Nephron (organoid): ENCODE measurements around the gene IPO9.
A peak's percentile ranks its signal among the peaks of the same experiment; 100 is the strongest.
"Not testable (repeated sequence)": the region's sequence is repeated elsewhere in the genome, so short reads cannot be mapped to it uniquely, and the experiment has no call there.

ENCODE experiments used
- H3K27ac Mint-ChIP-seq, 3 experiments: 2 replicates each; pipeline ENCODE4 v1.8.0; 2020; ENCODE audit warnings: mixed read lengths in 3 of 3, mild to moderate bottlenecking in 2 of 3, moderate library complexity in 1 of 3
- H3K27me3 Mint-ChIP-seq: 2 replicates; pipeline ENCODE4 v1.8.0; 2021; ENCODE audit warnings: low read depth, mild to moderate bottlenecking, moderate library complexity, mixed read lengths
- H3K36me3 Mint-ChIP-seq: 2 replicates; pipeline ENCODE4 v1.8.0; 2020; ENCODE audit warnings: low read depth, mixed read lengths
- H3K4me1 Mint-ChIP-seq: 2 replicates; pipeline ENCODE4 v1.8.0; 2020; ENCODE audit warnings: mixed read lengths
- H3K4me3 Mint-ChIP-seq, 3 experiments: 2 replicates each; pipeline ENCODE4 v1.8.0; 2020; ENCODE audit warnings: mild to moderate bottlenecking in 3 of 3, mixed read lengths in 3 of 3, moderate library complexity in 2 of 3
- H3K9me3 Mint-ChIP-seq: 2 replicates; pipeline ENCODE4 v1.8.0; 2020; ENCODE audit warnings: mixed read lengths
- TF ChIP-seq, protein P1 (sequence below), 3 experiments: fragments of 200-600 bp; sonication (generic); IDR thresholded peaks; one replicate each; pipeline ENCODE4 v1.5.0; 2021; ENCODE audit warnings: antibody characterized with exemption in 3 of 3; ENCODE audit not compliant: unreplicated experiment in 3 of 3

The IPO9 gene

DNA sequence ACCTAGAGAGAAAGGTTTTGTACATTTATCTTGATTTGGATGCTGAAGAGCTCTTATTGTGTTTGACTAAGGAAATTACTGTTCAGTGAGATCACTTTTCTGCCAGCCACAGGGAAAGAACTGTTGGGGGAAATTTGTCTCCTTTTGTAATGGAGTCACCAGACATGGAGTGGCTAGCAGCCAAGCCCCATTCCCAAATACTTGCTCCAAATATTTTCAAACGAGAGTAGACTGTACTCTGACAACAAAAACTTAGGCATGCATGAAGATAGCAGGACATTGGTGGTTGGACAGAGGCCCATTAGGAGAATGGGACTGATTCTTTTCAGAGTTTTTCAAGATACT lies 21.1 kb downstream of the IPO9 start:
- H3K4me1 Mint-ChIP-seq, result no peaks in the 10 kb centered on the region
- peaks cover 60% of the 10 kb centered on the region for H3K36me3 Mint-ChIP-seq
- no peaks in the 10 kb centered on the region for H3K9me3 Mint-ChIP-seq
- TF ChIP-seq, protein P1, sequence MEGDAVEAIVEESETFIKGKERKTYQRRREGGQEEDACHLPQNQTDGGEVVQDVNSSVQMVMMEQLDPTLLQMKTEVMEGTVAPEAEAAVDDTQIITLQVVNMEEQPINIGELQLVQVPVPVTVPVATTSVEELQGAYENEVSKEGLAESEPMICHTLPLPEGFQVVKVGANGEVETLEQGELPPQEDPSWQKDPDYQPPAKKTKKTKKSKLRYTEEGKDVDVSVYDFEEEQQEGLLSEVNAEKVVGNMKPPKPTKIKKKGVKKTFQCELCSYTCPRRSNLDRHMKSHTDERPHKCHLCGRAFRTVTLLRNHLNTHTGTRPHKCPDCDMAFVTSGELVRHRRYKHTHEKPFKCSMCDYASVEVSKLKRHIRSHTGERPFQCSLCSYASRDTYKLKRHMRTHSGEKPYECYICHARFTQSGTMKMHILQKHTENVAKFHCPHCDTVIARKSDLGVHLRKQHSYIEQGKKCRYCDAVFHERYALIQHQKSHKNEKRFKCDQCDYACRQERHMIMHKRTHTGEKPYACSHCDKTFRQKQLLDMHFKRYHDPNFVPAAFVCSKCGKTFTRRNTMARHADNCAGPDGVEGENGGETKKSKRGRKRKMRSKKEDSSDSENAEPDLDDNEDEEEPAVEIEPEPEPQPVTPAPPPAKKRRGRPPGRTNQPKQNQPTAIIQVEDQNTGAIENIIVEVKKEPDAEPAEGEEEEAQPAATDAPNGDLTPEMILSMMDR (IDR thresholded peaks at IDR 0.05; ENCODE audit: unreplicated experiment in 3 of 3), result no peak
- H3K4me3 Mint-ChIP-seq, result no peak overlapping the region
- H3K27me3 Mint-ChIP-seq, result no peaks in the 10 kb centered on the region
- peak overlapping the region in 1 of 3 experiments; percentile 4 for H3K27ac Mint-ChIP-seq

DNA sequence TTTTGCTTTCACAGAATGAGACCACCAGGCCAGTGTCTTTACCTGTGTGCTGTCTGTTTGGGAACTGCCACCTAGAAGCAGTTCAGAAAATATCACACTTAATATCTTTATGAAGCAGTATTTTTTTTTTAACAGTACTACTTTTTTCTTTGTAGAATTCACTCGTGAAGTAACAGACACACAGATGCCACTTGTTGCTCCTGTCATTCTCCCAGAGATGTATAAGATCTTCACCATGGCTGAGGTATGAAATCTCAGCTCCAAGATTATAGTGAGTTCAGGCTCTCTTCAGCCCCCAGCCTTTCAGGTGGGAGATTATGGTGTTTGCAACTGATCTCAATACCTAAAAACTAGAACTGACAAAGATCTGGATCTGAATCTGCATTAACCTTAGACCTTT lies 23.0 kb downstream of the IPO9 start:
- TF ChIP-seq, protein P1 (IDR thresholded peaks at IDR 0.05; ENCODE audit: unreplicated experiment in 3 of 3), result no peak
- H3K4me1 Mint-ChIP-seq, result no peaks in the 10 kb centered on the region
- peaks cover 79% of the 10 kb centered on the region for H3K36me3 Mint-ChIP-seq
- H3K27me3 Mint-ChIP-seq, result no peaks in the 10 kb centered on the region
- no peak overlapping the region for H3K27ac Mint-ChIP-seq
- no peaks in the 10 kb centered on the region for H3K9me3 Mint-ChIP-seq
- no peak overlapping the region for H3K4me3 Mint-ChIP-seq

DNA sequence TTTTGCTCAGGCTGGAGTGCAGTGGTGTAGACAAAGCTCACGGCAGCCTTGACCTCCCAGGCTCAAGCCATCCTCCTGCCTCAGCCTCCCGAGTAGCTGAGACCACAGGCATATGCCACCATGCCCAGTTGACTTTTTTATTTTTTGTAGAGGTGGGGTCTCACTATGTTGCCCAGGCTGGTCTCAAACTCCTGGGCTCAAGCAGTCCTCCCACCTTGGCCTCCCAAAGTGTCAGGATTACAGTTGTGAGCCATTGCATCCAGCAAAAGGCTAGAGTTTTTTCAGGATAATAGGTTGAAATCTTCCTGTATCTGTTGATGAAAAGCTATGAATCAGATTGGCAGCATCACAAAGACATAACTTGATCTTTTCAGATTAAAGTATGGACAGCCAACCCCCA lies 27.8 kb downstream of the IPO9 start:
- H3K4me1 Mint-ChIP-seq, H3K4me3 Mint-ChIP-seq, H3K9me3 Mint-ChIP-seq, H3K27ac Mint-ChIP-seq, H3K27me3 Mint-ChIP-seq: not testable (repeated sequence)
- H3K36me3 Mint-ChIP-seq, result peaks cover 80% of the 10 kb centered on the region

DNA sequence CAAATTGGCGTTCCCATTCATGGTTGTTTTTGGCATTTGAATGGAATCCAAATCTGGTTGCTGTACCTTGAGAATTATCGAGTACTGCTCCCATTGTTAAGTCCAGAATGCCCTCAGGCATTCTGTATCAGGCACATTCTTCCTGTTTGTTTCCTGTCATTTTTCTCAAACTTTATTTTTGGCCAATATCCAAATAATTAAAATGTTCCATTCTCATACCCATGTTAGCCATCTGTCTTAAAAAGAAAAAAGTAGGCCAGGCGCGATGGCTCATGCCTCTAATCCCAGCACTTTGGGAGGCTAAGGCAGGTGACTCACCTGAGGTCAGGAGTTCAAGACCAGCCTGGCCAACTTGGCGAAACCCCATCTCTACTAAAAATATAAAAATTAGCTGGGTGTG lies 30.5 kb downstream of the IPO9 start:
- Mint-ChIP-seq H3K9me3 (no peaks in the 10 kb centered on the region), H3K36me3 (peaks cover 75% of the 10 kb centered on the region), H3K4me3 (no peak overlapping the region), H3K4me1 (no peaks in the 10 kb centered on the region), H3K27me3 (no peaks in the 10 kb centered on the region), H3K27ac (no peak overlapping the region)
- TF ChIP-seq, protein P1 (IDR thresholded peaks at IDR 0.05; ENCODE audit: unreplicated experiment in 3 of 3), result no peak

DNA sequence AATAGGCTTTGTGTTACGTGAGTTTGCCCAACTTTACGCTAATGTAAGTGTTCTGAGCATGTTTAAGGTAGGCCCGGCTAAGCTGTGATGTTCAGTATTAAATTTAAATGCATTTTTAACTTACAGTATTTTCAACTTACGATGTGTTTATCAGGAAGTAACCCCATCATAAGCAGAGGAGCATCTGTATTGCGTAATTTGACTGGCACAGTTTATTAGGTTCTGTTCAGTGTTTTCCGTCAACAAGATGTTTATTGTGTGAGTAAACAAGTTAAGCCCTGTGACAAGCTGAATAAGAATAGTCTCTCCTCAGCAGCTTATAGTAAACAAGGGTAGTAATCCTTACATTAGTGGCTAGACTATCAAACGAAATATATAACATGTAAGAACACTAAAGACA lies 32.5 kb downstream of the IPO9 start:
- Mint-ChIP-seq H3K4me1 (no peaks in the 10 kb centered on the region), H3K9me3 (no peaks in the 10 kb centered on the region), H3K4me3 (no peak overlapping the region), H3K36me3 (peaks cover 63% of the 10 kb centered on the region), H3K27ac (no peak overlapping the region), H3K27me3 (no peaks in the 10 kb centered on the region)
- TF ChIP-seq, protein P1 (IDR thresholded peaks at IDR 0.05; ENCODE audit: unreplicated experiment in 3 of 3), result no peak

DNA sequence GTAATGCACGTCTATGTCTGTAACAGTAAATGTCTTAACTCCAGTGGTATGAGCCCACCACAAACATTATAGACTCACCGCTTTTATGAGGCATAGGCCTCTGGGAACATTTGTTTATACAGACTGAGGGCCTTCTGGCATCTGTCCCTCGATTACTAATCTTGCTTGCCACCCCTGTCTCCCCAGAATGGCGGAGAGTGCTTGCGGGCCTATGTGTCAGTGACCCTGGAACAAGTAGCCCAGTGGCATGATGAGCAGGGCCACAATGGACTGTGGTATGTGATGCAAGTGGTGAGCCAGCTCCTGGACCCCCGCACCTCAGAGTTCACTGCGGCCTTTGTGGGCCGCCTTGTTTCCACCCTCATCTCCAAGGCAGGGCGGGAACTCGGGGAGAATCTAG lies 41.4 kb downstream of the IPO9 start:
- TF ChIP-seq, protein P1 (IDR thresholded peaks at IDR 0.05; ENCODE audit: unreplicated experiment in 3 of 3), result no peak
- H3K4me1 Mint-ChIP-seq, result no peaks in the 10 kb centered on the region
- no peak overlapping the region for H3K4me3 Mint-ChIP-seq
- peaks cover 72% of the 10 kb centered on the region for H3K36me3 Mint-ChIP-seq
- H3K27ac Mint-ChIP-seq, result no peak overlapping the region
- no peaks in the 10 kb centered on the region for H3K9me3 Mint-ChIP-seq
- no peaks in the 10 kb centered on the region for H3K27me3 Mint-ChIP-seq

DNA sequence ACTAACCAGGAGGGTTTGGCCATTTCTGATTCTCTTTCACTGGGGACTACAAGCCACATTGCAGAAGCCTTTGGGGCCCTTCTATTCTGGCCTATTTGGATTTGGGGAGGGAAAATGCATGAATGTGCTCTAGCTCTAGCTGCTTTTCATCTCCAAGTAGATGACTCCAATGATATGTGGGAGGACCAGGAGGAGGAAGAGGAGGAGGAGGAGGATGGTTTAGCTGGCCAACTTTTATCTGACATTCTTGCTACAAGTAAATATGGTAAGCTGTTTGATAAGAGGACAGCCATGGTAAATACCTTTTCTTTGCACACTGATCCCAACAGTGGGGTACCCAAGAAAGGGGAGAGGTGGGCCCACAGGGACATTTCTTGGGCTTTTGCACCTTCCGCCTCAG lies 45.7 kb downstream of the IPO9 start:
- Mint-ChIP-seq H3K9me3 (no peaks in the 10 kb centered on the region), H3K36me3 (peaks cover 65% of the 10 kb centered on the region)

More for the DNA sequence above, 45.7 kb downstream of the IPO9 start:
- Mint-ChIP-seq H3K4me1 (no peaks in the 10 kb centered on the region), H3K27me3 (no peaks in the 10 kb centered on the region), H3K4me3 (no peak overlapping the region), H3K27ac (no peak overlapping the region)
- TF ChIP-seq, protein P1 (IDR thresholded peaks at IDR 0.05; ENCODE audit: unreplicated experiment in 3 of 3), result no peak
